SW480 (cell line): Measurements from ENCODE around the gene PVALEF.
A peak's percentile ranks its signal among the peaks of the same experiment; 100 is the strongest.

ENCODE experiments used
- DNase-seq: peaks from one replicate; pipeline ENCODE4 v3.0.0-alpha.2; 2016; ENCODE audit warnings: low spot score

The PVALEF gene

GRCh38 chr17:81128774-81129173, 36.5 kb upstream of the PVALEF start:
- no peak for DNase-seq

DNA sequence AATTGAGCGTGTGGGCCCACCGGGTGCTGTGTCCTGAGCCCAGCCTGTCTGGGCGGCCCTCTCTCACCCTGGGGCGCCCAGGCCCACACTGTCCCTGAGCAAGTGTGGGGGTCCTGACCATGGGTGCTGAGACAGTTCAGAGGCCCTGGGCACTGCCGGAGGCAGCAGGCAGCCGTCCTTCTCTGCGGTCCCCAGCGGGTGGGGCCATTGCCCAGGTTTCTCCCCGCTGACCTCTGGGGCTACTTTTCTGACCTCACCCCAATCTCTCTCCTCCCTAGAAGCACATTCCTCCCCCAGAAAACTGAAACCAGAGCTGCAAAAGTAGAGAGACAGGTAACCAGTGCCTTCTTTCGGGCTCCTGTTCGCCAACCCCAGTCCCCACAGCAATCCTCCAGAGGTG, 36.0 kb upstream of the PVALEF start:
- DNase-seq = no peak

- DNase-seq = no peak
Measured at GRCh38 chr17:81129711-81130367, 35.5 kb upstream of the PVALEF start.

- DNase-seq = no peak
Measured at GRCh38 chr17:81130385-81131361, 34.6 kb upstream of the PVALEF start.

DNA sequence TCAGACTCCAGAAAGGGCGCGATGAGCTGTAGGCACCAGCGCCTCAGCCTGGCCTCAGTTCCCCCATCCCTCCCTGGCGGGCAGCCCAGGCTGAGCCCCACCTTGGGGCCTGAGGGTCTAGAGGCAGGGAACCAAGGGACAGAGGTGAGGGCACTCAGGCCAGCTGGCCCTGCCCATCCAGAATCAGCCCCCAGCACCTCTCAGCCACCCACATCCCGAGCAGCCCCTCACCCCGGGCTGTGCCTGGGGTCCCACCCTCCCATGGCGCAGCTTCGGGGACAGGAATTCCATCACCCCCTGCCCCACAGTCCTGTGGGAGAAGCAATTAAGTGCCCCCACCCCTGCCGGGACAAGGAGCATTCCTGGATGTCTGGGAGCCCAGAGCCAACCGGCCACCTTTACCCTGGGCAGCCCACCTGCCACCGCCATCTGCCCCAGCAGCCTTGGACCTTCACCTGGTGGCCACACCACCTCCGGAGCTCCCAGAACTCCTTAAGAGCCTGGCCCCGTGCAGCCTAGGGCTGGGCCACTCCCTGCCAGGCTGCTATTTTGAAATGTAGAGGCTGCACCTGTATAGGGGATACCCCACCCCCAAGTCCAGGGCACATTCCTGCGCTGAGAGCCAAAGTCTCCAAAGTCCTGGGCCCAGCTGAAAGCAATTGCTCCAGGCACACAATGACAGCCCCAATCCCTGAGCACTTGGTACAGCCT, 33.7 kb upstream of the PVALEF start:
- DNase-seq = peak; percentile 39

DNA sequence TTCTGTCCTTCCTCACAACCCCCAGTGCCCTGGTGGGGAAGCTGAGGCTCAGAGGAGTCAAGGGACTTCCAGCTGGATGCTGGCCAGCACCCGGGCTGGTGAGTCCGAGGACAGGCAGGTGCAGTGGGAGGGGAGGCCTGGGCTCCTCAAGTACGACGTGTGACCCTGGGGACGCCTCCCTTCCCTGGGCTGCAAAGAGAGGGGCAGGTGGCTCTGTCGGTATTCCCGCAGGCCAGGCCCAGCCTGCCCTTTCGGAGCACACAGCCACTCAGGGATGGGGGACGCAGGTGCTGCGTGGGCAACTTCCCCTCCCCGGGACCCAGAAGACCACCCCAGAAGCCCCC, 33.1 kb upstream of the PVALEF start:
- no peak for DNase-seq

GRCh38 chr17:81132770-81133723, 32.3 kb upstream of the PVALEF start:
- DNase-seq = peak; percentile 29

- no peak for DNase-seq
Measured at GRCh38 chr17:81134064-81134781, 31.1 kb upstream of the PVALEF start.

DNA sequence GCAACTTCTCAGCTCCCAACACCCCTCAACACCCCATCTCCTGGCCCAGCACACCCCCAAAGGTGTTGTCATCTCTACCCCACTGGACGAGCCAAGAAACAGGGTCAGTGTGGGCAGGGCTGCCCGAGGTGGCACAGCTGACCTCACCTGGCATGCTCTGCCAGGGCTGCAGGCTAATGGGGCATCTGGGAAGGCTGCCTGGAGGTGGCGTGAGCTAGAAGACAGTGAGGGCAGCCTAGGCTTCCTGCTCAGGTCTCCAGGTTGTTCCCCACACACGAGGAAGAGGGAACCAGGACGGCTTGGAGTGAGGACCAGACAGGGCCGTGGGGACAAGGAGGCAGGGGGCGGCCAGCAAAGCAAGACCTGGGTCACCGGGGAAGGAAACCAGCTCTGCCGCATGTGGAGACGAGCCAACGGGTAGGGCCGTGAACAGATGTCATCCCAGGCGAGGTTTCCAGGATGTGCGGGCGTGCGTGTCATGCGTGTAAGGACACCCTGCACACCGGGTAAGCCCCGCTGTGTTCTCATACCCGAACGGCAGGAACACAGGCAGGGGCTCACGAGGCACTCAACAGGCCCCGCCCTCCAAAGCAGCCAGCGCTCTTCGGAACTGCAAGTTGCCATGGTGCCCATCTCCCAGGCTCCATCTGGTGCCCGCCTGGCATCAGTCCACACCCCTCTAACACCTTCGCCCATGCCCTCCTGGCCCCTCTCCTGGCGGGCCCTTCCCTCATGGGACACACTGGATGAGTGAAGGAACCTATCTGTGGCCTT, 29.6 kb upstream of the PVALEF start:
- peak; percentile 17 for DNase-seq

DNA sequence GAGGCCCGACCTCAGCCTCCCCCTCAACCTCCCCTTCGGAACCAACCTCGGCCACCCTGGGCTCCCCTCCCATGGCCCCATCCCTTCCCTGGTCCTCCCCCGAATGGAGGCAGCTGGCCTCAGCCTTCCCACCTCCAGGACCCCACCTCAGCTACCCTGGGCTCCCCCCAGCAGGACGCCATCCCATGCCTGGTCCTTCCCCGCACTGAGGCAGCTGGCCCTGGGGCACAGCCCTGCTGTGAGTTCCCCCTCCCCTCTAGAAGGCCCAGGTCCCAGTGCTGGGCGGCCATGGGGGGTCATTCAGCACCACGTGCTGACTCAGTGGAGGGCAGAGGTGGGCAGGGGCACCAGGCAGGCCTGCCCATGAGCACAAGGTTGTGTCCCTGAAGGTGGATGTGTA, 28.9 kb upstream of the PVALEF start:
- no peak for DNase-seq

DNA sequence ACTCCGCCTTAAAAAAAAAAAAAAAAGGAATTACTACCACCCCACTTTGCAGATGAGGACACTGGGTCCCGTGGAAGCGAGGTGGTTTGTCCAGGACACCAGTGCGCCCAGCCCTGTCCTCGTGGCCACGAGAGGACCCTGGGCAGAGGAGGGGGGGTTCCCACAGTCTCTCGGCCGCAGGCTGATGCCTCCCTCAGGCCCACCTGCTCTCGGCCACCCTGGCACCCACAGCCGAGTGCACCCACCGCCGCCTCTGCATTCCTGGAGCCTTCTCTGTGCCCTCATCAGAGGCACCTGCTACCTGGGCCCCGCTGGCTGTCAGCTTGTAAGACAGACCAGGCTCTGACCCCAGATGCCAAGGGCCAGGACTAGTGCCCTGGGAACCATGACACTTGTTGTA, 28.1 kb upstream of the PVALEF start:
- no peak for DNase-seq

DNA sequence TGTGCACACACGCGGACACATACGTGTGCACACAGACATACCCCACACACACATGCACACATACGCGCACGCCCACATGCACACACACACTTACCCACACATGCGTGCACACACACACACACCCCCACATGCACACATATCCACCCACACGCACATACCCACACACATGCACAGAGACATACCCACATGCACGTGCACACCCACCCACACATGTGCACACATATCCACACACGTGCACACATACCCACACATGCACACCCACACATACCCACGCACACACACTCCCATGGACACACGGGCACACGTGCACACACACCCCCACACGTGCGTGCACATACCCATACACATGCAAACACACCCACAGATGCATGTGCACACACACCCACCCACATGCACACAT, 27.2 kb upstream of the PVALEF start:
- DNase-seq = no peak

DNA sequence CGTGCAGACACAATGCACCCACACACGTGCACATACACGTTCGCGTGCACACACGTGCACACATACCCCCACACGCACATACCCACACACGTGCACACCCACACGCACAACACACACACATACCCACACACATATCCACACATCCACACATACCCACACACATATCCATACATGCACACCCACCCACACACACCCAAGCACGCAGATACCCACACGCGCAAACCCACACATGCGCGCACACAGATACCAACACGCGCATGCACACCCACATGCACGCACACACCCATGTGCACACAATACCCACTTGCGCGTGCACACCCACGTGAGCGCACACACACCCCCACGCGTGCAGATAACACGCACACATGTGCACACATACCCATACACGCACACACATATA, 26.8 kb upstream of the PVALEF start:
- DNase-seq = no peak

DNA sequence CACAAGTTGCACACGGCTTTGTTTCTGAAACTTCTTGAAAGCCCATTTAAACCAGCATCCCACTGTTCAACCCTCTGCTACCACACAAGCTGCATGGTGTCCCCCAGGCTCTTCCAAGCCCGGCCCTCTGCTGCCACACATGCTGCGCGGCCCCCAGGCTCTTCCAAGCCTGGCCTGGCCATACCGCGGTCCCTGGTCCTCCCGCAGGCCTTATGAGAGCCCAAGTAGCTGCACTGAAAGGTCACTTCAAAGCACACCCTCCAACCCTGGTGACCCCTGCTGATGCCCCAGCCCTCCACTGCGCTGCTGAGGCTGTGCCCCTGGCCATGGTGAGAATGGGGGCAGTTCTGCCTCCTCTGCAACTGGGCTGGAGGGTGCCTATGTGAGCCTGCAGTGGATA, 25.9 kb upstream of the PVALEF start:
- no peak for DNase-seq

DNA sequence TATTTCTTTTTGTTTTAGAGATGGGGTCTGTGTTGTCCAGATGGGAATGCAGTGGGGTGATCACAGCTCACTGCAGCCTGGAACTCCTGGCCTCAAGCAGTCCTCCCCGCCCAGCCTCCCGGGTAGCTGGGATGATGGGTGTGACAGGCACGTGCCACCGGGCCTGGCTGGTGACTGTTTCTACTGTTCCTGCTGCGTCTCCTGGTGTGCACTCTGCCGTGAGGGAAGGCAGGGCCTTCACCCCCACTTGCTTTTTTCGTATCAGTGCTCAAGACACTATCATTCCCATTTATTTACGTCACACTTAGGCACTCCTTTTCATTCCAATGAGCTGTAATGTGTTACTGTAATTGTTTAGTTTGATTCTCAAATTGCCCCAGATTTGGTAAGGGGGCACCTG, 25.3 kb upstream of the PVALEF start:
- no peak for DNase-seq

DNA sequence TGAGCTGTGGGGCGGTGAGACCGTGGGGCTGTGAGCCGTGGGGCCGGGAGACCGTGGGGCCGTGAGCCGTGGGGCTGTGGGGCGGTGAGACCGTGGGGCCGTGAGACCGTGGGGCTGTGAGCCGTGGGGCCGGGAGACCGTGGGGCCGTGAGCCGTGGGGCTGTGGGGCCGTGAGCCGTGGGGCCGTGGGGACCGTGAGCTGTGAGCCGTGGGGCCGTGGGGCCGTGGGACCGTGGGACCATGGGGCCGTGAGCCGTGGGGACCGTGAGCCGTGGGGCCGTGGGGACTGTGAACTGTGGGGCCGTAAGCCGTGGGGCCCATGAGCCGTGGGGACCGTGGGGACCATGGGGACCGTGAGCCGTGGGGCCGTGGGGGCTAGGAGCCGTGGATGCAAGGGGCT, 24.6 kb upstream of the PVALEF start:
- no peak for DNase-seq

DNA sequence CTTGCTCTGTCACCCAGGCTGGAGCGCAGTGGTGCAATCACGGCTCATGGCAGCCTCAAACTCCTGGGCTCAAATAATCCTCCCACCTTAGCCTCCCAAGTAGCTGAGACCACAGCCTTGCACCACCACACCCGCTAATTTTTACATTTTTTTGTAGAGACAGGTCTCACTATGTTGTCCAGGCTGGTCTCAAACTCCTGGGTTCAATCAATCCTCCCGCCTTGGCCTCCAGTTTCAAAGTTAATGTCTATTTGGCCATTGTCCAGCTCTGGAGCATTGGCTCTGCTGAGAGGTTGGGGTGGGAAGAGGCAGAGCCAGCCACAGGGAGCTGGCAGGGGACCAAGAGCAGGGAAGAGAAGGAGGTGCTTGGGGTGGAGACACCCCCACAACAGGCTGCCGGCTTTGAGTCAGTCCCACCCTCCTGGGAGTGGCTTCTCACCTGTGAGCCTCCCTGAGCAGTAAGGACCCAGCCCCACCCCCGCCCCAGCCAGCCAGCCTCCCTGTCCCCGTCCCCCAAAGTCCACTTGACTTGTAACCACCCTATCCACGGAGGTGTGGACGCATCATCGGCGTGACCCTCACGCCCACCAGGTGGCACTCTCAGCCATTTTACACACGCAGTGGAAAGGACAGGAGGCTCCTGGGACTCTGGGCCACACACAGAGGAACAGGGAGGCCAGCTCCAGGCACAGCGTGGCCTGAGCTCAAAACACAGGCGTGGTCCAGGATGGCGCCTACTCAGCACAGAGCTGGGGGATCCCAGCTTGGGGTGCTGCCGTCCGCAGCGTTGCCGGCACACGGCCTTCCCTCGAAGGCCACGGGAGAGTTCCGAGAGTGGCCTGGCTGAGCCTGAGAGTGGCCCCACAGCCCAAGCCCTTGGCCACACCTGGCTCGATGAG, 22.8 kb upstream of the PVALEF start:
- DNase-seq = peak; percentile 82

DNA sequence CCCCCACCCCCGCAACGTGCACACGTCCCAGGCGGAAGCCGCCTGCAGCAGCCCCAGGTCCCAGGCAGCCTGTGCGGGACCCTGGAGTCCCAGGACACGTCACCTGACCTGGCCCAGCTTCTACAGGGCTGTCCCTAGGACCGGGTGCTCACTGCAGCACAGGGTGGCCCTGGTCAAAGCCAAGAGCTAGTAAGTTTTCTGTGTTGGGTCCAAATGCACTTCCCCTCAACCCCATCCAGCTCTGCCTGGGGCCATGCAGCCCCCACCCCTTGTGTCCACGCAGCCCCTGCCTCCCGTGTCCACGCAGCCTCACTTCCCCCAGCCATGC, 22.1 kb upstream of the PVALEF start:
- DNase-seq = no peak

- DNase-seq = no peak
Measured at GRCh38 chr17:81143717-81144422, 21.4 kb upstream of the PVALEF start.
